Measurements from ENCODE around the gene WNT7B. TPM values are rescaled to one million over a fixed set of nuclear protein-coding genes. Genes with fewer than 3 reads are reported as not detected.

Gene WNT7B
- total and polyA plus RNA-seq, 10 donors, result not detected

DNA sequence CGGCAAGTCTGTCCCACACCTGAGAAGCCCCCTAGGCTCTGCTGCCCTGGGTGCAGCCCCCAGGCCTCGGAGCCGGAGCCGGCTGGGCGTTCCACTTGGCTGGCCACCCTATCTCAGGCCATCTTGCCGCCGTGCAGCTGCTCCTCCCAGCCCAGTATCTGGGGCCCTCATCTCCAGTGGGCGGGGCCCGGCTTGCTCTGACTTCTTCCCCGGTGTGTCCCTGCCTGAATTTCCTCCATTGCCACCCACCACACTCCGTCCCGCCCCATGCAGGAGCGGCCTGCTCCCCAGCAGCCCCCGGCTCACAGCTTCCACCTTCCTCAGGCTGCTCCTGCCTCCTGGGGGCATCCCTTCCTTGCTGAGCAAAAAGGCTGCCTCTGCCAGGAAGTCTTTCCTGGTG, 46.6 kb downstream of the WNT7B start:
- 59 to 72% (median 65%) methylated on average over 14 of the region's 14 CpGs for WGBS, 5 donors
- Histone ChIP-seq H3K4me3 (no peak overlapping the region), H3K9me3 (no peaks in the 10 kb centered on the region), H3K36me3 (no peaks in the 10 kb centered on the region), H3K27me3 (replicated peaks in 1 of 7) (peaks cover 0 to 55% (median 48%) of the 10 kb centered on the region in 7 donors), H3K4me1 (no peaks in the 10 kb centered on the region), H3K27ac (no peak overlapping the region)
- intact Hi-C loops (cut with DNase I; ENCODE audit: low total_unique reads), result no loop called here
- no peak for TF ChIP-seq POLR2AphosphoS5 (IDR thresholded peaks at IDR 0.05)
- TF ChIP-seq POLR2A (IDR thresholded peaks at IDR 0.05), result no peak
- TF ChIP-seq, protein P1, sequence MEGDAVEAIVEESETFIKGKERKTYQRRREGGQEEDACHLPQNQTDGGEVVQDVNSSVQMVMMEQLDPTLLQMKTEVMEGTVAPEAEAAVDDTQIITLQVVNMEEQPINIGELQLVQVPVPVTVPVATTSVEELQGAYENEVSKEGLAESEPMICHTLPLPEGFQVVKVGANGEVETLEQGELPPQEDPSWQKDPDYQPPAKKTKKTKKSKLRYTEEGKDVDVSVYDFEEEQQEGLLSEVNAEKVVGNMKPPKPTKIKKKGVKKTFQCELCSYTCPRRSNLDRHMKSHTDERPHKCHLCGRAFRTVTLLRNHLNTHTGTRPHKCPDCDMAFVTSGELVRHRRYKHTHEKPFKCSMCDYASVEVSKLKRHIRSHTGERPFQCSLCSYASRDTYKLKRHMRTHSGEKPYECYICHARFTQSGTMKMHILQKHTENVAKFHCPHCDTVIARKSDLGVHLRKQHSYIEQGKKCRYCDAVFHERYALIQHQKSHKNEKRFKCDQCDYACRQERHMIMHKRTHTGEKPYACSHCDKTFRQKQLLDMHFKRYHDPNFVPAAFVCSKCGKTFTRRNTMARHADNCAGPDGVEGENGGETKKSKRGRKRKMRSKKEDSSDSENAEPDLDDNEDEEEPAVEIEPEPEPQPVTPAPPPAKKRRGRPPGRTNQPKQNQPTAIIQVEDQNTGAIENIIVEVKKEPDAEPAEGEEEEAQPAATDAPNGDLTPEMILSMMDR (IDR thresholded peaks at IDR 0.05 in 8 of 11, conservative IDR thresholded peaks at IDR 0.05 in 3 of 11), result no peak
- DNase-seq, result no peak

GRCh38 chr22:45929649-45930048, 47.3 kb downstream of the WNT7B start:
- intact Hi-C loops (cut with DNase I; ENCODE audit: low total_unique reads), result no loop called here
- peaks cover 0 to 54% (median 43%) of the 10 kb centered on the region in 7 donors for H3K27me3 ChIP-seq (replicated peaks in 1 of 7)
- H3K9me3 ChIP-seq, result no peaks in the 10 kb centered on the region
- WGBS, 5 donors, result 81 to 95% (median 92%) methylated on average over 4 of the region's 4 CpGs
- H3K36me3 ChIP-seq, result no peaks in the 10 kb centered on the region
- no peak overlapping the region for H3K4me3 ChIP-seq
- no peak for TF ChIP-seq POLR2AphosphoS5 (IDR thresholded peaks at IDR 0.05)
- TF ChIP-seq POLR2A (IDR thresholded peaks at IDR 0.05), result no peak
- TF ChIP-seq, protein P1 (IDR thresholded peaks at IDR 0.05 in 8 of 11, conservative IDR thresholded peaks at IDR 0.05 in 3 of 11), result no peak
- no peak for DNase-seq
- H3K27ac ChIP-seq, result no peak overlapping the region
- no peaks in the 10 kb centered on the region for H3K4me1 ChIP-seq

GRCh38 chr22:45928726-45929368, 48.1 kb downstream of the WNT7B start:
- intact Hi-C loops (cut with DNase I; ENCODE audit: low total_unique reads), result no loop called here
- DNase-seq, result no peak
- Histone ChIP-seq H3K36me3 (no peaks in the 10 kb centered on the region), H3K4me1 (no peaks in the 10 kb centered on the region), H3K4me3 (no peak overlapping the region), H3K27ac (no peak overlapping the region), H3K27me3 (replicated peaks in 1 of 7) (peaks cover 0 to 48% (median 36%) of the 10 kb centered on the region in 7 donors), H3K9me3 (no peaks in the 10 kb centered on the region)
- 71 to 81% (median 77%) methylated on average over 9 to 10 of the region's 10 CpGs for WGBS, 5 donors
- TF ChIP-seq POLR2A (IDR thresholded peaks at IDR 0.05) (no peak), POLR2AphosphoS5 (IDR thresholded peaks at IDR 0.05) (no peak)
- TF ChIP-seq, protein P1 (IDR thresholded peaks at IDR 0.05 in 8 of 11, conservative IDR thresholded peaks at IDR 0.05 in 3 of 11), result no peak

- no peak for DNase-seq
- Histone ChIP-seq H3K9me3 (no peaks in the 10 kb centered on the region), H3K36me3 (no peaks in the 10 kb centered on the region), H3K4me1 (no peaks in the 10 kb centered on the region), H3K27me3 (replicated peaks in 1 of 7) (peaks cover 0 to 42% (median 20%) of the 10 kb centered on the region in 7 donors), H3K27ac (no peak overlapping the region), H3K4me3 (no peak overlapping the region)
- intact Hi-C loops (cut with DNase I; ENCODE audit: low total_unique reads), result no loop called here
- 70 to 84% (median 82%) methylated on average over 3 to 9 of the region's 9 CpGs for WGBS, 5 donors
- TF ChIP-seq POLR2A (IDR thresholded peaks at IDR 0.05), result no peak
- TF ChIP-seq POLR2AphosphoS5 (IDR thresholded peaks at IDR 0.05), result no peak
- TF ChIP-seq, protein P1 (IDR thresholded peaks at IDR 0.05 in 8 of 11, conservative IDR thresholded peaks at IDR 0.05 in 3 of 11), result no peak
Observed at GRCh38 chr22:45927059-45927458, 49.9 kb downstream of the WNT7B start.

Data from spleen (tissue), 11 donors.